Measurements from ENCODE around the gene SDE2.

DNA sequence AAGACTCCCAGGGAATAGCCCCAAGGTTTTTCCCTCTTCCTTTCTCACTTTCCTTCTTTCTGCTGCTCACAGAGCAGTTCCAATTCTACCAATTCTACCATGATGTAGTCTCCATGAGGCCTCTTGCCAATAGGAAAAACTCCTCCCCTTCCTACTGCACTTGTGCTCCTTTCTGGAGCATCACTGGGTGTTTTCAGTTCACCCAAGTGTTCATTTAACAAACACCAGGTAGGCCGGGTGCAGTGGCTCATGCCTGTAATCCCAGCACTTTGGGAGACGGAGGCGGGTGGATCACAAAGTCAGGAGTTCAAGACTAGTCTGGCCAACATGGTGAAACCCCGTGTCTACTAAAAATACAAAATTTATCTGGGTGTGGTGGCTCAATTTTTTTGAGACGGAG, 36.8 kb upstream of the SDE2 start:
- TF ChIP-seq, protein P1, sequence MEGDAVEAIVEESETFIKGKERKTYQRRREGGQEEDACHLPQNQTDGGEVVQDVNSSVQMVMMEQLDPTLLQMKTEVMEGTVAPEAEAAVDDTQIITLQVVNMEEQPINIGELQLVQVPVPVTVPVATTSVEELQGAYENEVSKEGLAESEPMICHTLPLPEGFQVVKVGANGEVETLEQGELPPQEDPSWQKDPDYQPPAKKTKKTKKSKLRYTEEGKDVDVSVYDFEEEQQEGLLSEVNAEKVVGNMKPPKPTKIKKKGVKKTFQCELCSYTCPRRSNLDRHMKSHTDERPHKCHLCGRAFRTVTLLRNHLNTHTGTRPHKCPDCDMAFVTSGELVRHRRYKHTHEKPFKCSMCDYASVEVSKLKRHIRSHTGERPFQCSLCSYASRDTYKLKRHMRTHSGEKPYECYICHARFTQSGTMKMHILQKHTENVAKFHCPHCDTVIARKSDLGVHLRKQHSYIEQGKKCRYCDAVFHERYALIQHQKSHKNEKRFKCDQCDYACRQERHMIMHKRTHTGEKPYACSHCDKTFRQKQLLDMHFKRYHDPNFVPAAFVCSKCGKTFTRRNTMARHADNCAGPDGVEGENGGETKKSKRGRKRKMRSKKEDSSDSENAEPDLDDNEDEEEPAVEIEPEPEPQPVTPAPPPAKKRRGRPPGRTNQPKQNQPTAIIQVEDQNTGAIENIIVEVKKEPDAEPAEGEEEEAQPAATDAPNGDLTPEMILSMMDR (IDR thresholded peaks at IDR 0.05 in 4 of 5, conservative IDR thresholded peaks at IDR 0.05 in 1 of 5): no peak
- TF ChIP-seq POLR2A (IDR thresholded peaks at IDR 0.05): no peak
